K562 (cell line): ENCODE data around the gene TENM3. TPM values are rescaled to one million over a fixed set of nuclear protein-coding genes. Genes with fewer than 3 reads are reported as not detected.

ENCODE experiments used
- ATAC-seq: fragments of 200-7000 bp; cut with Tn5 transposase; 3 replicates; pipeline ENCODE4 v1.9.1; 2020; ENCODE audit warnings: moderate library complexity
- BruUV-seq: library from RNA; stranded (reverse); fragments of 400-500 nt; replicated peaks from 2 replicates; lab custom pipeline; 2021; lab: Mats Ljungman, UMichigan
- CTCF ChIA-PET: fragments of 300-600 bp; formaldehyde crosslinking; extraction: SDS; loops from one replicate; lab custom pipeline; 2021; ENCODE audit warnings: low intra/inter-chr PET ratio; lab: Yijun Ruan, JAX
- POLR2A ChIA-PET: fragments of 300-600, 350-650 bp; sonication (Branson Sonifier 250); formaldehyde crosslinking; extraction: SDS; loops from one replicate; lab custom pipeline; 2021; ENCODE audit warnings: antibody characterized with exemption, inconsistent platforms; lab: Yijun Ruan, JAX
- DNase-seq, 4 experiments: peaks; one replicate each; pipeline versions ENCODE4 v3.0.0 to v3.0.0-alpha.2; 2011 to 2018; ENCODE audit warnings: low spot score in 3 of 4, mixed read lengths in 3 of 4; ENCODE audit errors: extremely low read depth in 1 of 4
- FAIRE-seq: peaks from 2 replicates; lab custom pipeline; 2011; peaks lifted over from hg19 to GRCh38; lab: Jason Lieb, UNC
- H2AFZ ChIP-seq: 2 replicates; pipeline ENCODE4 v1.6.0; 2011; ENCODE audit warnings: low read depth, low read length, control low read depth, inconsistent platforms
- H3K27ac ChIP-seq: fragments of 200-600 bp; 3 replicates; pipeline ENCODE4 v1.8.0; 2011; ENCODE audit warnings: low read depth, mild to moderate bottlenecking, control low read depth, inconsistent platforms, low read length, moderate library complexity, mixed read lengths; ENCODE audit errors: extremely low read depth
- H3K27me3 ChIP-seq, 2 experiments: fragments of 300-600 bp in 1 of 2; 2 replicates in 1 of 2; 3 replicates in 1 of 2; pipeline versions ENCODE4 v1.6.0 to v1.8.0; 2011; ENCODE audit warnings: inconsistent platforms in 2 of 2, low read length in 2 of 2, mild to moderate bottlenecking in 1 of 2, mixed read lengths in 1 of 2, moderate library complexity in 1 of 2; ENCODE audit not compliant: control insufficient read depth in 2 of 2, insufficient read depth in 2 of 2
- H3K36me3 ChIP-seq: fragments of 300-600 bp; 3 replicates; pipeline ENCODE4 v1.8.0; 2011; ENCODE audit warnings: mild to moderate bottlenecking, low read length, inconsistent platforms; ENCODE audit not compliant: control insufficient read depth, insufficient read depth
- H3K4me1 ChIP-seq, 2 experiments: fragments of 200-600 bp in 1 of 2; replicated peaks in 1 of 2; 2 replicates in 1 of 2; 3 replicates in 1 of 2; pipeline versions ENCODE4 v1.5.1 to v1.8.0; 2011; ENCODE audit warnings: inconsistent platforms in 2 of 2, low read length in 2 of 2, mild to moderate bottlenecking in 1 of 2, mixed read lengths in 1 of 2, moderate library complexity in 1 of 2; ENCODE audit not compliant: control insufficient read depth in 2 of 2, insufficient read depth in 2 of 2
- H3K4me2 ChIP-seq: 2 replicates; pipeline ENCODE4 v1.6.1; 2011; ENCODE audit warnings: low read length, control low read depth, inconsistent platforms, mixed read lengths; ENCODE audit not compliant: insufficient read depth
- H3K4me3 ChIP-seq: fragments of 200-600 bp; sonication (generic), shearing (Covaris generic); 2 replicates; pipeline ENCODE4 v1.5.1; 2016; ENCODE audit warnings: control low read depth, inconsistent platforms
- H3K79me2 ChIP-seq: fragments of 200-600 bp; 3 replicates; pipeline ENCODE4 v1.8.0; 2011; ENCODE audit warnings: low read length, inconsistent platforms; ENCODE audit not compliant: control insufficient read depth, insufficient read depth
- H3K9ac ChIP-seq, 2 experiments: 2 replicates each; pipeline versions ENCODE4 v1.6.0 to v1.6.1; 2011; ENCODE audit warnings: low read depth in 2 of 2, low read length in 2 of 2, control low read depth in 1 of 2, inconsistent platforms in 1 of 2, mild to moderate bottlenecking in 1 of 2, mixed read lengths in 1 of 2; ENCODE audit not compliant: insufficient read depth in 1 of 2
- H3K9me1 ChIP-seq: one replicate; pipeline ENCODE4 v1.6.0; 2011; ENCODE audit warnings: inconsistent platforms, mild to moderate bottlenecking, low read length, moderate library complexity; ENCODE audit not compliant: control insufficient read depth, insufficient read depth
- H3K9me3 ChIP-seq: replicated peaks from 2 replicates; pipeline ENCODE4 v1.5.1; 2011; ENCODE audit warnings: low read depth, low read length, inconsistent platforms; ENCODE audit not compliant: control insufficient read depth, insufficient read depth
- H4K20me1 ChIP-seq: replicated peaks from 2 replicates; pipeline ENCODE4 v1.6.1; 2011; ENCODE audit warnings: low read length, inconsistent platforms, mixed read lengths; ENCODE audit not compliant: control insufficient read depth, insufficient read depth
- ESRRA ChIP-seq: fragments of 450-650 bp; IDR thresholded peaks from 2 replicates; pipeline ENCODE4 v1.6.1; 2014; ENCODE audit warnings: low read depth, mild to moderate bottlenecking, moderate library complexity, borderline replicate concordance
- ETV1 ChIP-seq: fragments of 450-650 bp; conservative IDR thresholded peaks from 2 replicates; pipeline ENCODE4 v1.6.1; 2016; ENCODE audit warnings: missing genetic modification characterization, control low read depth, low read depth, missing compliant biosample characterization
- GTF2F1 ChIP-seq: IDR thresholded peaks from 2 replicates; pipeline ENCODE4 v1.6.1; 2011; ENCODE audit warnings: low read depth, low read length, improper control_type of control experiment
- HDGF ChIP-seq: fragments of 450-650 bp; IDR thresholded peaks from 2 replicates; pipeline ENCODE4 v1.6.1; 2016
- HEY1 ChIP-seq: fragments of 250-450 bp; sonication (Bioruptor Pico); IDR thresholded peaks from 2 replicates; pipeline ENCODE4 v1.5.0; 2020; ENCODE audit warnings: mild to moderate bottlenecking, moderate library complexity, borderline replicate concordance
- MYBL2 ChIP-seq, 2 experiments: fragments of 450-650 bp in 1 of 2; sonication (generic) in 1 of 2; formaldehyde crosslinking in 1 of 2; IDR thresholded peaks; 2 replicates each; pipeline versions ENCODE4 v1.6.1 to v1.8.1; 2017 to 2022; ENCODE audit warnings: borderline replicate concordance in 1 of 2, inconsistent platforms in 1 of 2, low read depth in 1 of 2, mild to moderate bottlenecking in 1 of 2, missing genetic modification reagents in 1 of 2, moderate library complexity in 1 of 2
- STAG1 ChIP-seq: sonication (generic); formaldehyde crosslinking; IDR thresholded peaks from 2 replicates; pipeline ENCODE4 v1.5.0; 2020; ENCODE audit warnings: missing genetic modification reagents, borderline replicate concordance
- TCF7L2 ChIP-seq: fragments of 150-350 bp; IDR thresholded peaks from 2 replicates; pipeline ENCODE4 v1.6.1; 2016; ENCODE audit warnings: low read depth, mild to moderate bottlenecking, low read length, moderate library complexity
- ZFP36 ChIP-seq: fragments of 150-350 bp; IDR thresholded peaks from 2 replicates; pipeline ENCODE4 v1.6.1; 2018; ENCODE audit warnings: low read length, low read depth; ENCODE audit not compliant: partially characterized antibody
- ZNF124 ChIP-seq: sonication (generic); formaldehyde crosslinking; IDR thresholded peaks from 2 replicates; pipeline ENCODE4 v1.8.1; 2022; ENCODE audit warnings: missing genetic modification reagents
- WGBS: fragments of 100-300 bp; shearing (Covaris generic); methylation state at CpG from one replicate; pipeline ENCODE4 v1.1.6; 2016; ENCODE audit warnings: low coverage, mixed read lengths; ENCODE audit not compliant: insufficient coverage; ENCODE audit errors: missing lambda C conversion rate; 5-methylcytosine and 5-hydroxymethylcytosine counted together
- in situ Hi-C: fragments of 300-500 bp; cut with MboI; formaldehyde crosslinking; loops from 4 replicates; pipeline ENCODE4 v1.15.0; 2018; ENCODE audit warnings: inconsistent platforms, mixed read lengths
- intact Hi-C: fragments of 100-400 bp; cut with micrococcal nuclease; formaldehyde crosslinking; loops from 2 replicates; pipeline ENCODE4 v1.14.2; 2022
- polyA plus RNA-seq, 8 experiments: library from polyadenylated mRNA; depleted of rRNA in 4 of 8; stranded (reverse) in 5 of 8; unstranded in 3 of 8; fragments of >200 nt; fragmentation: Nextera tagmentation in 2 of 8; fragmentation: Illumina TruSeq in 1 of 8; extraction: Ambion mirVana in 2 of 8; extraction: Trizol in 1 of 8; gene quantifications; 2 replicates each; pipeline versions ENCODE4 v1.2.1 to v1.2.3, GENCODE V29; 2011 to 2014; ENCODE audit warnings: inconsistent platforms in 1 of 8, missing spikeins in 1 of 8
- total RNA-seq, 7 experiments: library from RNA; depleted of rRNA in 6 of 7; stranded (reverse); fragments of >200 nt in 6 of 7; fragmentation: Illumina TruSeq in 2 of 7; extraction: Trizol in 2 of 7; gene quantifications; 2 replicates each; pipeline versions ENCODE4 v1.2.1 to v1.2.3, GENCODE V29; 2011 to 2021; ENCODE audit warnings: low replicate concordance in 1 of 7
- TF ChIP-seq, protein P1 (sequence below): fragments of 150-350 bp; IDR thresholded peaks from 2 replicates; pipeline ENCODE4 v1.6.1; 2014; ENCODE audit warnings: low read depth, mild to moderate bottlenecking, low read length, borderline replicate concordance
- TF ChIP-seq, protein P2 (sequence below): fragments of 250-450 bp; sonication (Bioruptor Pico); IDR thresholded peaks from 2 replicates; pipeline ENCODE4 v1.5.0; 2021; ENCODE audit warnings: mild to moderate bottlenecking, borderline replicate concordance
- TF ChIP-seq, protein P3 (sequence below): fragments of 250-450 bp; sonication (Bioruptor Pico); IDR thresholded peaks from 2 replicates; pipeline ENCODE4 v1.4.0; 2020; ENCODE audit warnings: mild to moderate bottlenecking, moderate library complexity, borderline replicate concordance

Gene TENM3
- total and polyA plus RNA-seq, 9 of the 15 experiments (the other 6 are each of a cell fraction or from before 2014, with no cell fraction given), result 0.01 to 0.02 TPM; not detected in 7

- POLR2A ChIA-PET, result no interaction called here
- no peak overlapping the region for H3K4me2 ChIP-seq
- TF ChIP-seq, protein P1, sequence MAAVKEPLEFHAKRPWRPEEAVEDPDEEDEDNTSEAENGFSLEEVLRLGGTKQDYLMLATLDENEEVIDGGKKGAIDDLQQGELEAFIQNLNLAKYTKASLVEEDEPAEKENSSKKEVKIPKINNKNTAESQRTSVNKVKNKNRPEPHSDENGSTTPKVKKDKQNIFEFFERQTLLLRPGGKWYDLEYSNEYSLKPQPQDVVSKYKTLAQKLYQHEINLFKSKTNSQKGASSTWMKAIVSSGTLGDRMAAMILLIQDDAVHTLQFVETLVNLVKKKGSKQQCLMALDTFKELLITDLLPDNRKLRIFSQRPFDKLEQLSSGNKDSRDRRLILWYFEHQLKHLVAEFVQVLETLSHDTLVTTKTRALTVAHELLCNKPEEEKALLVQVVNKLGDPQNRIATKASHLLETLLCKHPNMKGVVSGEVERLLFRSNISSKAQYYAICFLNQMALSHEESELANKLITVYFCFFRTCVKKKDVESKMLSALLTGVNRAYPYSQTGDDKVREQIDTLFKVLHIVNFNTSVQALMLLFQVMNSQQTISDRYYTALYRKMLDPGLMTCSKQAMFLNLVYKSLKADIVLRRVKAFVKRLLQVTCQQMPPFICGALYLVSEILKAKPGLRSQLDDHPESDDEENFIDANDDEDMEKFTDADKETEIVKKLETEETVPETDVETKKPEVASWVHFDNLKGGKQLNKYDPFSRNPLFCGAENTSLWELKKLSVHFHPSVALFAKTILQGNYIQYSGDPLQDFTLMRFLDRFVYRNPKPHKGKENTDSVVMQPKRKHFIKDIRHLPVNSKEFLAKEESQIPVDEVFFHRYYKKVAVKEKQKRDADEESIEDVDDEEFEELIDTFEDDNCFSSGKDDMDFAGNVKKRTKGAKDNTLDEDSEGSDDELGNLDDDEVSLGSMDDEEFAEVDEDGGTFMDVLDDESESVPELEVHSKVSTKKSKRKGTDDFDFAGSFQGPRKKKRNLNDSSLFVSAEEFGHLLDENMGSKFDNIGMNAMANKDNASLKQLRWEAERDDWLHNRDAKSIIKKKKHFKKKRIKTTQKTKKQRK, result no peak
- TF ChIP-seq, protein P2, sequence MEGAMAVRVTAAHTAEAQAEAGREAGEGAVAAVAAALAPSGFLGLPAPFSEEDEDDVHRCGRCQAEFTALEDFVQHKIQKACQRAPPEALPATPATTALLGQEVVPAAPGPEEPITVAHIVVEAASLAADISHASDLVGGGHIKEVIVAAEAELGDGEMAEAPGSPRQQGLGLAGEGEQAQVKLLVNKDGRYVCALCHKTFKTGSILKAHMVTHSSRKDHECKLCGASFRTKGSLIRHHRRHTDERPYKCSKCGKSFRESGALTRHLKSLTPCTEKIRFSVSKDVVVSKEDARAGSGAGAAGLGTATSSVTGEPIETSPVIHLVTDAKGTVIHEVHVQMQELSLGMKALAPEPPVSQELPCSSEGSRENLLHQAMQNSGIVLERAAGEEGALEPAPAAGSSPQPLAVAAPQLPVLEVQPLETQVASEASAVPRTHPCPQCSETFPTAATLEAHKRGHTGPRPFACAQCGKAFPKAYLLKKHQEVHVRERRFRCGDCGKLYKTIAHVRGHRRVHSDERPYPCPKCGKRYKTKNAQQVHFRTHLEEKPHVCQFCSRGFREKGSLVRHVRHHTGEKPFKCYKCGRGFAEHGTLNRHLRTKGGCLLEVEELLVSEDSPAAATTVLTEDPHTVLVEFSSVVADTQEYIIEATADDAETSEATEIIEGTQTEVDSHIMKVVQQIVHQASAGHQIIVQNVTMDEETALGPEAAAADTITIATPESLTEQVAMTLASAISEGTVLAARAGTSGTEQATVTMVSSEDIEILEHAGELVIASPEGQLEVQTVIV (CRISPR knock-in tag), result no peak
- no peak for TF ChIP-seq HDGF
- no peak for TF ChIP-seq ESRRA
- TF ChIP-seq, protein P3, sequence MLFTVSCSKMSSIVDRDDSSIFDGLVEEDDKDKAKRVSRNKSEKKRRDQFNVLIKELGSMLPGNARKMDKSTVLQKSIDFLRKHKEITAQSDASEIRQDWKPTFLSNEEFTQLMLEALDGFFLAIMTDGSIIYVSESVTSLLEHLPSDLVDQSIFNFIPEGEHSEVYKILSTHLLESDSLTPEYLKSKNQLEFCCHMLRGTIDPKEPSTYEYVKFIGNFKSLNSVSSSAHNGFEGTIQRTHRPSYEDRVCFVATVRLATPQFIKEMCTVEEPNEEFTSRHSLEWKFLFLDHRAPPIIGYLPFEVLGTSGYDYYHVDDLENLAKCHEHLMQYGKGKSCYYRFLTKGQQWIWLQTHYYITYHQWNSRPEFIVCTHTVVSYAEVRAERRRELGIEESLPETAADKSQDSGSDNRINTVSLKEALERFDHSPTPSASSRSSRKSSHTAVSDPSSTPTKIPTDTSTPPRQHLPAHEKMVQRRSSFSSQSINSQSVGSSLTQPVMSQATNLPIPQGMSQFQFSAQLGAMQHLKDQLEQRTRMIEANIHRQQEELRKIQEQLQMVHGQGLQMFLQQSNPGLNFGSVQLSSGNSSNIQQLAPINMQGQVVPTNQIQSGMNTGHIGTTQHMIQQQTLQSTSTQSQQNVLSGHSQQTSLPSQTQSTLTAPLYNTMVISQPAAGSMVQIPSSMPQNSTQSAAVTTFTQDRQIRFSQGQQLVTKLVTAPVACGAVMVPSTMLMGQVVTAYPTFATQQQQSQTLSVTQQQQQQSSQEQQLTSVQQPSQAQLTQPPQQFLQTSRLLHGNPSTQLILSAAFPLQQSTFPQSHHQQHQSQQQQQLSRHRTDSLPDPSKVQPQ, result no peak
- no peak for TF ChIP-seq GTF2F1
- TF ChIP-seq TCF7L2, result no peak
- no peak for TF ChIP-seq MYBL2 (IDR thresholded peaks at IDR 0.05; ENCODE audit: low read depth)
- TF ChIP-seq MYBL2 (CRISPR knock-in tag; IDR thresholded peaks at IDR 0.05; ENCODE audit: borderline replicate concordance), result no peak
- no peak for TF ChIP-seq ZNF124
- TF ChIP-seq ETV1 (tag), result no peak
- no peak for TF ChIP-seq HEY1 (CRISPR knock-in tag)
- no peak for TF ChIP-seq STAG1 (CRISPR knock-in tag)
- TF ChIP-seq ZFP36, result no peak
These were observed 192.2 kb downstream of the TENM3 start for GRCh38 chr4:182435401-182435800.

More at GRCh38 chr4:182435401-182435800, 192.2 kb downstream of the TENM3 start:
- 0% methylated on average over 4 of the region's 4 CpGs for WGBS
- H3K4me3 ChIP-seq, result no peak overlapping the region
- no peaks in the 10 kb centered on the region for H3K4me1 ChIP-seq
- H3K9me1 ChIP-seq, result no peaks in the 10 kb centered on the region
- CTCF ChIA-PET, result no interaction called here
- H3K27me3 ChIP-seq, result no peaks in the 10 kb centered on the region
- BruUV-seq, result no TSS peak
- FAIRE-seq (no peak), DNase-seq (no peak), ATAC-seq (no peak)
- no peaks in the 10 kb centered on the region for H3K9me3 ChIP-seq
- H3K36me3 ChIP-seq, result no peaks in the 10 kb centered on the region
- intact Hi-C loops, result no loop called here
- H4K20me1 ChIP-seq, result no peaks in the 10 kb centered on the region
- in situ Hi-C loops, result no loop called here
- no peak overlapping the region for H3K9ac ChIP-seq
- H2AFZ ChIP-seq, result no peak overlapping the region
- no peaks in the 10 kb centered on the region for H3K79me2 ChIP-seq
- no peak overlapping the region for H3K27ac ChIP-seq
